ENCODE results near the gene TMEM51. TPM values are rescaled to one million over a fixed set of nuclear protein-coding genes. Genes with fewer than 3 reads are reported as not detected.

TMEM51 gene
- total RNA-seq, 2 experiments from 2014 or later: not detected

DNA sequence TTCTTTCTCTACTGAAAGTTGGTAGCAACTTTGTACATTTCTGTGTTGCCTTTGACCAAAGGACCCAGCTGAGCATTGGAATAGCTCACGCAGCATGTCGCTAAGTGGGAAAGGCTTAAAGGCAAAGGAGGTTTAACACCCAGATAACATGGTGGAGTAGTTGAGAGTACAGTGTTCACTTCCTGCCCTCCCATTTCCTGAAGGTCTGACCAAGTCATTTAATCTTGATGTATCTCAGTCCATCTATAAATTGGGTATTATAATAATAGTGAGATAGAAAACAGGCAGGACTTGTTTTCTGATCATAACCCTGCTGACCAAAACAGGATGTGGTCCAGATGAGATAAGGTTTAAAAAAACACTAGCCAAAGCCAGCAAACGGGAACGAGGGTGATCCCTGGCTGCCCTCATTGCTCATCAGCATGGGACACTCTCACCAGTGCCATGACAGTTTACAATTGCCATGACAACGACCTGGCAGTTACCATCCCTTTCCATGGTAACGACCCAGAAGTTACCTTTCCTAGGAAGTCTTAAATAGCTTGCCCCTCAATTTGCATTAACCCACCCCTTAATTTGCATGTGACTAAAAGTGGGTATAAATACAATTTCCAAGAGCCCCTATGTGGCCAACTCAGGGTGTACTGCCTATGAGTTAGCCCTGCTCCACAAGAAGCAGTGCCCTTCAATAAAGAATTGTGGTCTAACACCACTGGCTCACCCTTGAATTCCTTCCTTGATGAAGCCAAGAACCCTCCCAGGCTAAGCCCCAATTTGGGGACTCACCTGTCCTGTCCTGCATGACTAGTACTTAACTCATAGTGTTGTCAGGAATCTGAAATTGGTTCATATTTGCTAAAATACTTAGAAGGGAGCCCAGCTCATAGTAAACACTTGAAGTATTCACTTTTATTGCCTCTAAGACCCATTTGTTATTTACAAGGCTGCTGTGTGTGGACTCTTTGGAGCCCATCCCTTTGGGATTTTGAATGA lies 65.0 kb downstream of the TMEM51 start:
- H3K4me1 Mint-ChIP-seq: no peaks in the 10 kb centered on the region
- no peak for DNase-seq
- no peak overlapping the region for H3K4me3 Mint-ChIP-seq
- no peak overlapping the region for H3K27ac Mint-ChIP-seq
- H3K27me3 Mint-ChIP-seq: peaks cover 35% of the 10 kb centered on the region
- no peaks in the 10 kb centered on the region for H3K9me3 Mint-ChIP-seq
- no peaks in the 10 kb centered on the region for H3K36me3 Mint-ChIP-seq

- no peaks in the 10 kb centered on the region for H3K36me3 Mint-ChIP-seq
- no peak overlapping the region for H3K4me3 Mint-ChIP-seq
- peaks cover 2% of the 10 kb centered on the region for H3K4me1 Mint-ChIP-seq
- peaks cover 35% of the 10 kb centered on the region for H3K27me3 Mint-ChIP-seq
- no peak for DNase-seq
- H3K27ac Mint-ChIP-seq: no peak overlapping the region
- H3K9me3 Mint-ChIP-seq: no peaks in the 10 kb centered on the region
These were observed 65.9 kb downstream of the TMEM51 start for GRCh38 chr1:15219280-15220023.

DNA sequence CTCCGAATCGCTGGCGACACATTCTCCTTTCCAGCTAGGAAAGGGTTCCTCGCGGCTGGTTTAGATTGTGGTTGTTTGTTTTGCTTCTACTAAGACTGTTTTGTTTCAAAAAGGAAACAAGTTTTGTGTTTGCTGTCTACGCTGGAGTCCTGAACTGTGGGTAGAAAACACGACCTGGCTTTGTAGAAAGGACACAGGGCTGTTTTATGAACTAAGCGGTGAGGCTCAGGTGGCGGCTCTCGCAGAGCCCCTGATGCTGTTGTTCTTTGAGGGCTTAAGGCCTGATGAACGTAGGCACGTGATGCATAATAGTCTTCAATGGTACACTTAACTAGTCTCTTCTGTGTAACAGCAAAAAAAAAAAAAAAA lies 66.5 kb downstream of the TMEM51 start:
- Mint-ChIP-seq H3K4me1 (peaks cover 2% of the 10 kb centered on the region), H3K27ac (no peak overlapping the region), H3K27me3 (peaks cover 40% of the 10 kb centered on the region), H3K9me3 (no peaks in the 10 kb centered on the region), H3K4me3 (no peak overlapping the region), H3K36me3 (no peaks in the 10 kb centered on the region)
- DNase-seq: no peak

DNA sequence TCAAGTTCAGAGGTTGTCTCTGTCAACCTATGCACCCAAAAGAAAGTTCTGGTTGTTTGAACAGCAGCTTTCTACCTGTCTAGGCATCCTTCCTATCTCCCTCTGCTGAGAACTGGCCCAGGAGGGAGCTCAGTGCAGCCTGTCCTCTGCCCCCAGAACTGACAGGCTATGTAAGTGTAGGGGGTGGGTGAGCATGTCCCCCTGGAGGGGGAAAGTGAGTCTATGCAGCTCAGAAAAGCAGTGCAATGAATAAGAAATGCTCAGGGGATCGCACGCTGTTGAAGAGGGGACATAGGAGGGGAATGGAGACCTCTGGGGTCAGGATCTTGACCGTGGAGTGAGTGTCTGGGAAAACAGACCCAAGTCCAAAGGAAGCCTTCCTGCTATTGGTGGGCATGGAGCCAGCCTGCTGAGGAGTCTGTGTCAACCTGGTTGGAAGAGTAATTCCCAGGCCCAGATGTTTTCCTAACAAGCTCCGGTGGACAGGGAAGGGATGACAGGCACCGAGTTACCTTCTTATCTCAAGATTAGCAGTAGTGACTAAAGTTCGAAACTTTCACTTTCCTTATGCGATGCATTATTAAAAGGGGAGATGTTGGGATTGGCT lies 67.4 kb downstream of the TMEM51 start:
- H3K4me1 Mint-ChIP-seq: peaks cover 2% of the 10 kb centered on the region
- H3K27ac Mint-ChIP-seq: no peak overlapping the region
- no peak for DNase-seq
- no peaks in the 10 kb centered on the region for H3K9me3 Mint-ChIP-seq
- H3K4me3 Mint-ChIP-seq: no peak overlapping the region
- no peaks in the 10 kb centered on the region for H3K36me3 Mint-ChIP-seq
- peaks cover 41% of the 10 kb centered on the region for H3K27me3 Mint-ChIP-seq

DNA sequence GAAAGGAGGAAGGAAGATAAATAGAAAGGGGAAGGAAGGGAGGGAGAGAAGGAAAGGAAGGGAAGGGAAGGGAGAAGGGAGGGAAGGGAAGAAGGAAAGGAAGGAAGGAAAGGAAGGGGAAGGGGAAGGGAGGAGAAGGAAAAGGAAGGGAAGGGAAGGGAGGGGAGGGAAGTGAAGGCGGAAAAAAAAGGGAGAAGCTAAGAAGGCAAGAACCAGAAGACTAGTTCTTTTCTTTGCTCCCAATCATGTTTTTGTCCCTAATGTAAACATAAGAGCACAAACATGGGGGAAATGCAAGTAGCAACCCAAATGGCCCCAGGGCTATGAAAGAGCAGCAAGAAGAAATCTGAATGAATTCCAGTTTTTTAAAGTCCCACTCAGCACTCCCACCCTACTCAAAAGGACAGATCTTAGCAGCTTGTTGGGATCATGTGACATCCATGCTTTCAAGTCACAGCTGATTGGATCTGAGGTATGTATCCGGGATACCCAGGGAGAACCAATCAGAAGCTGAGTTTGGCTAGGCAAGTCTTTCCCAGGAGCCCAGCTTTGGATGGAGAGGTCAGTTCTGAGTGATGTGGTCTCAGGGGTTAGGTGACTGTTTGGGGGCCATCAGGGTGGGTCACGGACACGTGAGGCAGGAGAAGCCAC lies 69.2 kb downstream of the TMEM51 start:
- H3K9me3 Mint-ChIP-seq: no peaks in the 10 kb centered on the region
- no peak for DNase-seq
- peaks cover 2% of the 10 kb centered on the region for H3K4me1 Mint-ChIP-seq
- peaks cover 32% of the 10 kb centered on the region for H3K27me3 Mint-ChIP-seq
- H3K4me3 Mint-ChIP-seq: no peak overlapping the region
- H3K36me3 Mint-ChIP-seq: no peaks in the 10 kb centered on the region
- H3K27ac Mint-ChIP-seq: no peak overlapping the region

GRCh38 chr1:15224259-15224869 lies 70.8 kb downstream of the TMEM51 start:
- no peak for DNase-seq
- Mint-ChIP-seq H3K36me3 (no peaks in the 10 kb centered on the region), H3K27ac (no peak overlapping the region), H3K4me3 (no peak overlapping the region), H3K9me3 (no peaks in the 10 kb centered on the region), H3K4me1 (peaks cover 2% of the 10 kb centered on the region), H3K27me3 (peaks cover 21% of the 10 kb centered on the region)

- Mint-ChIP-seq H3K9me3 (no peaks in the 10 kb centered on the region), H3K36me3 (no peaks in the 10 kb centered on the region), H3K27ac (no peak overlapping the region), H3K4me3 (no peak overlapping the region), H3K4me1 (peaks cover 6% of the 10 kb centered on the region), H3K27me3 (peaks cover 22% of the 10 kb centered on the region)
- DNase-seq: no peak
These were observed 71.4 kb downstream of the TMEM51 start for GRCh38 chr1:15224974-15225373.

- Mint-ChIP-seq H3K4me3 (no peak overlapping the region), H3K27me3 (peaks cover 21% of the 10 kb centered on the region), H3K4me1 (peaks cover 8% of the 10 kb centered on the region), H3K36me3 (no peaks in the 10 kb centered on the region), H3K27ac (no peak overlapping the region), H3K9me3 (no peaks in the 10 kb centered on the region)
- no peak for DNase-seq
These were observed 71.9 kb downstream of the TMEM51 start for GRCh38 chr1:15225461-15225860.

DNA sequence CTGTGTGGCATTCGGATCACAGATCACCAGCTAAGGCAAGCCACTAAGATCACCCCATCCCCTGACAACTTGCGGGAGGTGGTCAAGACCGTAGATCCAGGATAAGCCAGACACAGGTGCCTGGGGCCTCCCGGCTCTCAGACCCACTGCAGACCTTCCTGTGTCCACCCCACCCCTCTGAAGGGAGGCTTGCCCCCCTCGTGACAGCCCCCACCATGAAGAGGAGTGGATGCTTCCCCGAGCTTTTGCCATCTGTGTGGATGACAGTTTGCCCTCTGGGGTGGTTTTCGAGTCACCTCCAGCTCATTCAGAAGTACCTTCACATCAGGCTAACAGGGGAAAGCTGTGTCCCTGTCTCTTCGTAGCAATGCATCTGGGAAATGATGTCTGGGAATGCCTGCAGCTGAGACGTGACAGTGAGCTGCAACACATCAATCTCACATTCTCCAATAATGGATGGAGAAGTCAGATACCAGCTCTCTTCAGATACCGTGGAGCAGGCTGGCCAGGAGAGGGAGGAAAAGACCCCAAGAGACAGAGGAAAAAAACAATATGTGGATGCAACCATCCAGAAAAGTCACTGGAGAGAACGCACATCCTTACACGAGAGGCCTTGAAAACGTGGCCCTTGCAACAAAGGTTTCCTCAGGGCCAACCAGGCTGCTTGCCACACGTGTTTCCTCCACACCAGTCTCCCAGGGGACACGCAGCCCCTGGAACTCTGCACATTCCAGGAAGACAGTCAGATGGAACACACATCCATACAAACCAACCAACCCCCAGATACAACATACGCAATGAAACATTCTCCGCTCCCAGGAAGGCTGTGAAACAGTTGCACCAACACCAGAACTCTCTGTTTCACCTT lies 73.1 kb downstream of the TMEM51 start:
- Mint-ChIP-seq H3K9me3 (no peaks in the 10 kb centered on the region), H3K27me3 (peaks cover 17% of the 10 kb centered on the region), H3K4me1 (peaks cover 18% of the 10 kb centered on the region), H3K27ac (peak overlapping the region; percentile 13), H3K4me3 (no peak overlapping the region), H3K36me3 (no peaks in the 10 kb centered on the region)
- no peak for DNase-seq

GRCh38 chr1:15229707-15230131 lies 76.2 kb downstream of the TMEM51 start:
- Mint-ChIP-seq H3K27ac (no peak overlapping the region), H3K4me1 (peaks cover 28% of the 10 kb centered on the region), H3K27me3 (peaks cover 12% of the 10 kb centered on the region), H3K36me3 (peaks cover 2% of the 10 kb centered on the region), H3K9me3 (peaks cover 2% of the 10 kb centered on the region), H3K4me3 (no peak overlapping the region)
- no peak for DNase-seq

GRCh38 chr1:15231714-15232201 lies 78.2 kb downstream of the TMEM51 start:
- Mint-ChIP-seq H3K9me3 (peaks cover 2% of the 10 kb centered on the region), H3K4me1 (peaks cover 28% of the 10 kb centered on the region), H3K27me3 (peaks cover 21% of the 10 kb centered on the region), H3K4me3 (no peak overlapping the region), H3K27ac (peak overlapping the region; percentile 40), H3K36me3 (peaks cover 2% of the 10 kb centered on the region)
- peak; percentile 28 for DNase-seq

- H3K27ac Mint-ChIP-seq: no peak overlapping the region
- H3K4me3 Mint-ChIP-seq: no peak overlapping the region
- peaks cover 2% of the 10 kb centered on the region for H3K9me3 Mint-ChIP-seq
- DNase-seq: no peak
- H3K27me3 Mint-ChIP-seq: peaks cover 27% of the 10 kb centered on the region
- peaks cover 28% of the 10 kb centered on the region for H3K4me1 Mint-ChIP-seq
- H3K36me3 Mint-ChIP-seq: peaks cover 2% of the 10 kb centered on the region
These were observed 80.1 kb downstream of the TMEM51 start for GRCh38 chr1:15233689-15234088.

DNA sequence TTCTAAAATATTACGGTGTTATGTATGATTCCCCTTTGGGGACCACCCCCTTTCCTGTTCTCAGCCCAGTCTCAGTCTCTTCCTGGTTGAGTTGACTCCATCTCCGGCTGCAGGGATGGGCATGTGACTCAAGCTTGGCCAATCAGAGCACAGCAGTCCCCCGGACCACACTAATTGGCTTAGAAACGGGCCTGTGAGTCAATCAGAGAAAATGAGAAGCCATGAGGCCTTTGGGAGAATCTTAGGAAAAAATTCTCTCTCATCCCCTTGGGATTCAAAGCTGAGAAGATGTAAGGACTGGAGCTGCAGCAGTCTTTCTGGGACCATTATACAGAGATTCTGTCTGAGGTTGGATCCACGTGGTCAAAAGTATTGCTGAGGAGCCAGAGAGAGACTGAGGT lies 82.8 kb downstream of the TMEM51 start:
- Mint-ChIP-seq H3K4me1 (peaks cover 15% of the 10 kb centered on the region), H3K27ac (no peak overlapping the region), H3K9me3 (peaks cover 2% of the 10 kb centered on the region), H3K4me3 (no peak overlapping the region), H3K27me3 (peaks cover 41% of the 10 kb centered on the region), H3K36me3 (peaks cover 2% of the 10 kb centered on the region)
- DNase-seq: no peak
